AG08396 (cell line): ENCODE results near the gene CENPP.

ENCODE experiments used
- DNase-seq: peaks from one replicate; pipeline ENCODE4 v3.0.0; 2012; ENCODE audit warnings: low spot score, mixed read lengths

CENPP gene

DNA sequence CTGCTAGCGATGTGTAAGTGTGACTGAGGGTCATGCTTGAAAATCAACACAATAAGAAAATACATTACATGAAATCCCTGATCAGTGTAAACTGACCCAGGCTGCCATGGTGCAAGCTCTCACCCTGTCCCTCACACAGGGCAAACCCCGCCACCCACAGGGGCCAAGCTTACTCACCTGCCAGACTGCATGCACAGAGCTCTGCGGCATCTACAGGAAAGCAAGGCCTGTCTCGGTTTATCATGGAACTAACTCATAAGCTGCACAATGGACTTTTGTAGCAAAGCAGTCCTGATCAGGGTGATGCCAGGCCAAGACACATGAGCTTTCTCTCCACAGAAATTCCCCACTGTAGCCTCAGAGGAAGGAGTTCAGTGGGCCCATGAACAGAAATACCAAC is 334.5 kb downstream of the CENPP start:
- DNase-seq: no peak

DNA sequence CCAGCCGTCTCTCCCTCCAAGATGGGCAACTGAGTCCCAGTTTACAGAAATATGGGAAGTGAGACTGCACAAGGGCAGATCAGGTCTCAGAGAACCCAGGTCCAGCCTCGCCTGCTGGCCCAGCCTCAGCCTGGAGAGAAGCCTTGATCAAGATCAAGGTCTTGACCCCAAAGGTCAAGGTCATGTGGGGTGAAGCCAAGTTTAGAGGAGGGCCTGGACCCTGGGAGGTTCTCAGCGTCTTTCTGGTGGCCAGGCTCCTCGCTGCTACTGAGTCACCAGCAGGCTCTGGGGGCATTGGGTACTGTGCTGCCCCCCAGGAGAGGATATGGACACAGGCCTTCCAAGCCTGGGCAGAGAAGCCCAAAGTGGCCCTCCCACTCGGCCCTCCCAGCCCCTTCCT is 335.4 kb downstream of the CENPP start:
- no peak for DNase-seq

DNA sequence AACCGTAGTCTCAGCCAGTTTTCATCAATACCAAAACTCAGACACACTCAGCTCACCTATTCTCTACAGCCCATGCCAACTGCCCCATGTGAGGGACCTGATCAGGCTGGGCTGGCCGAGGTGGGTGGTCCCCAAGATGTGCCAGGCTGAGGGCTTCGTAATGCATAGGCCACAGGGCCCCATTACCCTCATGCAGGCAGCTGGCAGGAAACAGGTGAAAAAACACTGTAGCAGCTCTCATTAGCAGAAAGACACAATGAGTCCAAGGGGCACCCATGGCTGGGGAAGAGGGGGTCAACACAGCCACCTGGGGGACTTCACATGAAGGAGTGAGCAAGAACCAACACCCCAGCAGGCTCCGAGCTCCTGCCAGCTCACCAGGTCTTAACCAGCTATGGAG is 336.0 kb downstream of the CENPP start:
- DNase-seq: no peak

DNA sequence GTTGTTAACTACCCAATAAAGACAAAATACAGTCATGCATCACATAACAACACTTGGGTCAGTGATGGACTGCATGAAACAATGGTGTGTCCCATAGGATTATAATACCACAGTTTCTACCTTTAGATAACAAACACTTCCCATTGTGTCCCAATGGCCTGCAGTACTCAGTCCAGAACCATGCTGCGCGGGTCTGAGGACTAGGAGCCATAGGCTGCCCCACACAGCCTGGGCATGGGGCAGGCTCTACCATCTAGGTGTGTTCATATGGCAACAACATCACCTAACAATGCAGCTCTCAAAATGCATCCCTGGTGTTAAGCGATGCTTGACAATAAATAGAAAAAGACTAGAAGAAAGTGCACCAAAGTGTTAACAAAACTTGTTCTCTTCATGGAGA is 337.4 kb downstream of the CENPP start:
- no peak for DNase-seq

DNA sequence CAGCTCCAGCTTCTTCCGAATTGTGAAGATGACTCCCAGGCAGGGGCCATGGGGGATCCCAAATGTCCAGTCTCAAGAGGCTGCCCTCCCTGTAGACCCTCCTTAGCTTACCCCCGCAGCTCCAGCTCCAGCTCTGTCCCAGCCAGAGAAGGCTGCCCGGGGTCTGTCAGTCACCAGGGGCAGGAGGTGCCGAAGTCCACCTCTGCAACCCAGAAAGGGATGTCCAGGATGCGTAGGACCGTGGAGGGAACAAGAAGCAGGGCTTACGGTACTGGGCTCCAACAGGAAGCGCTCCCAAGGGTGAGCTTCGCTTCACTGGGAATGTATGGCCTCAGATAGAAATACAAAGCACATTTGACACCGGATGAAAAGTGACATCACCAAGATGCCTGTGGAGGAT is 338.2 kb downstream of the CENPP start:
- no peak for DNase-seq

DNA sequence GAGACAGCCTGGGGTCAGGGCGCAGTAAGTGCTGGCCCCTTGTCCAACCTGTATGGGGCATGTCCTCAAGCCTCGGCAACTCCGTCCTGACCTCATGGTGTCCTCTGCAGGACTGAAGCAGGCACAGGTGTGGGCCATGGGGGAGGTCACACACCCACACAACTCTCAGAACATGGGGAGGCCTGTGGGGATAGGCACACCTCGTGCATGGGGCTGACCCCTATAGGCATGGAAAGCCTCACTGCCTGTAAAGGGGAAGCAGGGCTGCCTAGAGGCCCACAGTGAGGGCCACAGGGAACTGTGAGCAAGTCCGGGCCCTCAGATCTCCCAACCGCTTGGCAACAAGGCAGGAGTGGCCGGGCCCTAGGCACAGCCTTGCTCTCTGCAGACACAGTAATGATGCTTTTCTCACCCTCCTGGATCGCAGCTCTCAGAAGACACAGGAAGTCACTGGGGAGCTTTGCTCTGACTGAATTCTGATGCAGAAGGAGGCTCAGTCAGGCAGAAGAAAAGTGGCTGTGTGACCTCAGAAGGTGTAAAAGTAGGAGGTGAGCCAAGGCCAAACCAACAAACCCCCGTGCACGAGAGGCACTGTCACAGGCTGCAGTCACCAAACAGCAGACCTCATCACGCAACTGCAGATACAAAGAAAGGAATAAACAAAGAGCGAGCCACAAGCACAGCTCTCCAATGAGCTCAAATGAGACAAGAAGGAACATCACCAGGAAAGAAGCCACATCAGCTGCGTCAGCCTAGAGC is 338.8 kb downstream of the CENPP start:
- no peak for DNase-seq

DNA sequence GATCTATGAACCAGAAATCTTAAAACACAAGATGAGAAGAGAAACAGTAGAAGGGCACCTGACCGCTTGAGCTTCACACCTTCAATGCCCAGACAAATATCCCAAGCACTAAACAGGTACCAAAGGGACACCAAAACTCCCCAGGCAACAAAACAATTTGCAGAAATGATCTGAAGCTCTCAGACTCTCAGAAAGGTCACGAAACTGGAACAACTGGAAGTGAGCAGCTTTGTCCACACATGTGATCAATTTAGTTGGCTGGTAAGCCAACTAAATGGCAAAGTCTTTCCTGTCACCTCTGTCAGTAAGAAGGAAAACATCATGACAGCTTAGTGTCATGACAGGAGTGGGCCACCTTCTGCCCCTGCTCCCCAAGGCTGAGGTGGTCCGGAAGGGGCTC is 340.1 kb downstream of the CENPP start:
- DNase-seq: no peak

DNA sequence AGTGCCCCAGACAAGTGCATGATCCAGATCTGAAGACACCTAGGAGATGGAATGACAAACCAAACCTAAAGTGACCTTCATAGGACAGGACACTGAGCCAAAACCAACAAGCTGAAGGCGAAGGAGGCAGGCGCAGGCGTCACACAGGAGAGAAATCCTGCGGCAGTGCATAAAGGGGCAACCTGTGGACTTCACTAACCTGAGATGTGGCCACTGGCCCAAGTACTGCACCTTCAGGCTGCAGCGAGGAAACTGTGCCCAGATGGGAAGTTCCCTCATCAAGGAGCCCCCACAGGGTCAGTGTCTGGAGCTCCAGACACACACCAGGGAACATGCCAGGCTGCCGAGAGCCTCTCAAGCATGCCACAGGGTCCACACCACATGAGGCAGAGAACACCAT is 340.5 kb downstream of the CENPP start:
- DNase-seq: no peak

DNA sequence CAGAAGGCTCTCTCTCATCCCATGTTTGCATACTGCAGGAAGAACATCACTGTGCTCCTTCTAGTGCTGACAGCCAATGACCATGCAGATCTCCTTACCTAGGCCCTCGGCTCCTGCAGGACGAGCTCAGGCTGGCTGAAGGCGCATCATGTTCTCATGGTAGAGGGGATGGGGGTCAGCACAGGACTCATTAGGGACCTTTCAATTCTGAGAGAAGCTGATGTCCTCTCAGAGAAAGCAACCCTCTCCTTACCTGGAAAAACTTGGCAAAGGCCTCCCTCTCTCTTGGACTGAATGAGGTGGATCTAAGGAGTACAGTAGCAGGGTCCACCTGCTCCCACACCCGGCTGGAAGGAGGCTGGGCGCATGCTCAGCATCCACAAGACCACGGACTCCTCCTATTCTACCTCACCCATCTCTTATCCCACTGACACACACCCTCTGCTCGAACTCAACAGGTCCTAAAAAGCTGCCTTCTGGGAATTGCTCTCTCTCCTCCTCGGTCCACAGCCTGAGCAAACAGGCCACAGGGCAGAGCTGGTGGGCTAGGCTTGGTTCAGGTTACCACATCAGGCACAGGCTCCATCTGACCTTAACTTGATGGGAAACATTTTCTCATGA is 341.3 kb downstream of the CENPP start:
- no peak for DNase-seq

DNA sequence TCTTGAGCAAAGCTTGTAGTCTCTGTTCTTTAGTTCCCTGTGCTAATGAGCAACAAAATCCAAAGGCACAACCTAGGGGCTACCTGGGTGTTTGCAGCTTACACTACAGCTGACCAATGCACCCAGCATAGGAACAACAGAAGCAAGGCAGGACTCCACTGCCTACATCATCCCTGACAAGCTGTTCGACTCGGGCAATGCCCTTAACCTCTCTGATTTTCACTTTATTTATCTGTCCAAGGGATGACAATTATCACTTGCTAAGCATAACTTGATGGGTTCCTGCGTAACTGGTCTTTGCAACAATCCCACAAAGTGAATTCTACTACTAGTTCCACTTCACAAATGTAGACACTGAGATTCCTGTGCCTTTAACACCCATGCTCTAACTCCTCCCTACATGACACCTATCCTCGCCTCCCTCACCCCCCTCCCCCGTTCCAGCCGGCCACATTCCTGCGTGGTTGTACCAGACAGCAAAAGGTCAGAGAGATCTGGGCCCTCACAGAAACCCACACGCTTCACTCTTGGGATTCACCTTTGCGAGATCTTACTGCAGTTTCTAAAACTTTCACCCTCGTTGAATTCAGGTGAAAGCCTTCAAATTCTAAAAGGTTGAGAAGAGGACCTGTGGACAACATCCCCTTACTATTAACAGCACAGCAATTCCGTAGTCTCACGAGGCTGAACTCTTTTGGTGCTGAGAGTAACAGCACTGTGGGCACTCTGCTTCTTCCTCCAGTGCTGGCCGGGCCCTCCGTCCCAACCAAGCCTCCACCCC is 343.2 kb downstream of the CENPP start:
- DNase-seq: peak; percentile 89

DNA sequence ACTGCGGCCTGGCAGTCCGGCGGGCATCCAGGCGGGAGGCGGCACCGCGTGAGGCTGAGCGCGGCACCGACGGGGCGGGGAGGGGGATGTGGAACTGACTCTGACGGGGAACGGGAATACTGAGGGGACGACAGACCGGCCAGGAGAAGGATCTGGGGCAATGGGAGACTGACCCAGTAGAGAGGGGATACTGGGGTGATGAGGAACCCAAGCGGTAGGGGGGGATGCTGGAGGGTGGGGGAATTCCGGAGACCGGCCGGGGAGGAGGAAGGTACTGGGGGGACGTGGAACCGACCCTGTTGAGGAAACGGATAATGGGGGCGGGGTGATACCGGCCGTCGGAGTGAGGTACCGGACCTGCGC is 343.8 kb downstream of the CENPP start:
- DNase-seq: peak; percentile 57
